HepG2 (cell line): ENCODE results near the gene GDF7. TPM values are rescaled to one million over a fixed set of nuclear protein-coding genes. Genes with fewer than 3 reads are reported as not detected.

Source experiments
- ATF1 ChIP-seq: IDR thresholded peaks from 2 replicates; pipeline ENCODE4 v1.6.1; 2016; ENCODE audit warnings: mild to moderate bottlenecking, control low read depth
- BHLHE40 ChIP-seq: IDR thresholded peaks from 2 replicates; pipeline ENCODE4 v1.6.1; 2011; ENCODE audit warnings: low read length, improper control_type of control experiment
- CCDC6 ChIP-seq: sonication (generic); formaldehyde crosslinking; IDR thresholded peaks from 2 replicates; pipeline ENCODE4 v1.8.1; 2022; ENCODE audit warnings: mild to moderate bottlenecking, missing genetic modification reagents, moderate library complexity
- E2F2 ChIP-seq: sonication (generic); formaldehyde crosslinking; IDR thresholded peaks from 2 replicates; pipeline ENCODE4 v1.4.0; 2020; ENCODE audit warnings: missing genetic modification reagents, borderline replicate concordance
- FOSL2 ChIP-seq: sonication (generic); formaldehyde crosslinking; IDR thresholded peaks from 2 replicates; pipeline ENCODE4 v1.4.0; 2020; ENCODE audit warnings: missing genetic modification reagents
- HNF4A ChIP-seq: sonication (generic); formaldehyde crosslinking; IDR thresholded peaks from 2 replicates; pipeline ENCODE4 v1.4.0; 2020; ENCODE audit warnings: missing genetic modification reagents
- NRL ChIP-seq: sonication (generic); formaldehyde crosslinking; IDR thresholded peaks from 2 replicates; pipeline ENCODE4 v1.5.0; 2020; ENCODE audit warnings: missing genetic modification reagents, mild to moderate bottlenecking, moderate library complexity, borderline replicate concordance
- RBM22 ChIP-seq: fragments of 200-400 bp; formaldehyde crosslinking; optimal IDR thresholded peaks from 2 replicates; pipeline ENCODE3; 2017; ENCODE audit warnings: mild to moderate bottlenecking, low read length, moderate library complexity
- TFE3 ChIP-seq: IDR thresholded peaks from 2 replicates; pipeline ENCODE4 v1.6.1; 2016
- YEATS2 ChIP-seq: sonication (generic); formaldehyde crosslinking; IDR thresholded peaks from 2 replicates; pipeline ENCODE4 v1.4.0; 2020; ENCODE audit warnings: missing genetic modification reagents, borderline replicate concordance
- ZFP1 ChIP-seq: IDR thresholded peaks from 2 replicates; pipeline ENCODE4 v1.6.1; 2016
- ZNF180 ChIP-seq: sonication (generic); formaldehyde crosslinking; IDR thresholded peaks from 2 replicates; pipeline ENCODE4 v1.4.0; 2020; ENCODE audit warnings: low read depth, missing genetic modification reagents, borderline replicate concordance
- ZNF337 ChIP-seq: sonication (generic); formaldehyde crosslinking; IDR thresholded peaks from 2 replicates; pipeline ENCODE4 v1.5.1; 2020; ENCODE audit warnings: missing genetic modification reagents, low read depth, mild to moderate bottlenecking, borderline replicate concordance
- ZNF563 ChIP-seq: sonication (generic); formaldehyde crosslinking; IDR thresholded peaks from 2 replicates; pipeline ENCODE4 v1.8.0; 2022; ENCODE audit warnings: mild to moderate bottlenecking, moderate library complexity, missing genetic modification reagents
- ZNF598 ChIP-seq: sonication (generic); formaldehyde crosslinking; IDR thresholded peaks from 2 replicates; pipeline ENCODE4 v1.5.1; 2020; ENCODE audit warnings: mild to moderate bottlenecking, missing genetic modification reagents, borderline replicate concordance
- ZNF773 ChIP-seq: sonication (generic); formaldehyde crosslinking; IDR thresholded peaks from 2 replicates; pipeline ENCODE4 v1.4.0; 2020; ENCODE audit warnings: missing genetic modification reagents, borderline replicate concordance
- polyA plus RNA-seq, 8 experiments: library from polyadenylated mRNA; depleted of rRNA in 3 of 8; stranded (reverse) in 7 of 8; unstranded in 1 of 8; fragments of >200 nt; fragmentation: Illumina TruSeq in 4 of 8; extraction: Trizol in 4 of 8; gene quantifications; 2 replicates each; pipeline versions ENCODE4 v1.2.1 to v1.2.3, GENCODE V29; 2011 to 2016; ENCODE audit warnings: low read depth in 4 of 8, missing spikeins in 1 of 8, mixed read lengths in 1 of 8; ENCODE audit not compliant: insufficient read depth in 1 of 8
- total RNA-seq, 5 experiments: library from RNA; depleted of rRNA; stranded (reverse); fragments of >200 nt; fragmentation: Illumina TruSeq; extraction: Trizol; gene quantifications; 2 replicates each; pipeline ENCODE4 v1.2.3, GENCODE V29; 2016; ENCODE audit warnings: low read depth in 1 of 5
- TF ChIP-seq, protein P1 (sequence below): sonication (generic); formaldehyde crosslinking; IDR thresholded peaks from 2 replicates; pipeline ENCODE4 v1.4.0; 2020; ENCODE audit warnings: missing genetic modification reagents
- TF ChIP-seq, protein P2 (sequence below): sonication (generic); formaldehyde crosslinking; IDR thresholded peaks from 2 replicates; pipeline ENCODE4 v1.5.0; 2020; ENCODE audit warnings: mild to moderate bottlenecking, missing genetic modification reagents, moderate library complexity

Gene GDF7
- total and polyA plus RNA-seq, 2 of the 13 experiments (the other 11 are each of a cell fraction or from before 2014, with no cell fraction given) = 1.6 to 15.0 TPM

GRCh38 chr2:20676353-20677215, 9.6 kb downstream of the GDF7 start (continued):
- TF ChIP-seq, protein P1, sequence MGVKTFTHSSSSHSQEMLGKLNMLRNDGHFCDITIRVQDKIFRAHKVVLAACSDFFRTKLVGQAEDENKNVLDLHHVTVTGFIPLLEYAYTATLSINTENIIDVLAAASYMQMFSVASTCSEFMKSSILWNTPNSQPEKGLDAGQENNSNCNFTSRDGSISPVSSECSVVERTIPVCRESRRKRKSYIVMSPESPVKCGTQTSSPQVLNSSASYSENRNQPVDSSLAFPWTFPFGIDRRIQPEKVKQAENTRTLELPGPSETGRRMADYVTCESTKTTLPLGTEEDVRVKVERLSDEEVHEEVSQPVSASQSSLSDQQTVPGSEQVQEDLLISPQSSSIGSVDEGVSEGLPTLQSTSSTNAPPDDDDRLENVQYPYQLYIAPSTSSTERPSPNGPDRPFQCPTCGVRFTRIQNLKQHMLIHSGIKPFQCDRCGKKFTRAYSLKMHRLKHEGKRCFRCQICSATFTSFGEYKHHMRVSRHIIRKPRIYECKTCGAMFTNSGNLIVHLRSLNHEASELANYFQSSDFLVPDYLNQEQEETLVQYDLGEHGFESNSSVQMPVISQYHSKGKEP (CRISPR knock-in tag) = peak; percentile 57; the same call in 1 of the 2 replicates
- peak; percentile 87 for TF ChIP-seq ATF1 (CRISPR knock-in tag)
- TF ChIP-seq ZFP1 = peak; percentile 79; the same call in 1 of the 2 replicates
- TF ChIP-seq HNF4A (CRISPR knock-in tag) = peak; percentile 99
- TF ChIP-seq BHLHE40 = 0 out of 2 replicates have a peak, but pooled peaks have one; percentile 26
- TF ChIP-seq E2F2 (CRISPR knock-in tag) = peak; percentile 43; the same call in 1 of the 2 replicates
- 0 out of 2 replicates have a peak, but pooled peaks have one; percentile 44 for TF ChIP-seq ZNF337 (CRISPR knock-in tag)
- peak; percentile 86 for TF ChIP-seq FOSL2 (CRISPR knock-in tag)
- no peak for TF ChIP-seq ZNF598
- TF ChIP-seq CCDC6 (CRISPR knock-in tag) = peak; percentile 82
- TF ChIP-seq YEATS2 (CRISPR knock-in tag) = peak; percentile 72; the same call in 1 of the 2 replicates
- TF ChIP-seq ZNF180 = no peak
- TF ChIP-seq TFE3 (CRISPR knock-in tag) = peak; percentile 73; the same call in 1 of the 2 replicates
- 0 out of 2 replicates have a peak, but pooled peaks have one; percentile 35 for TF ChIP-seq NRL (CRISPR knock-in tag)
- no peak for TF ChIP-seq ZNF773 (CRISPR knock-in tag)
- TF ChIP-seq, protein P2, sequence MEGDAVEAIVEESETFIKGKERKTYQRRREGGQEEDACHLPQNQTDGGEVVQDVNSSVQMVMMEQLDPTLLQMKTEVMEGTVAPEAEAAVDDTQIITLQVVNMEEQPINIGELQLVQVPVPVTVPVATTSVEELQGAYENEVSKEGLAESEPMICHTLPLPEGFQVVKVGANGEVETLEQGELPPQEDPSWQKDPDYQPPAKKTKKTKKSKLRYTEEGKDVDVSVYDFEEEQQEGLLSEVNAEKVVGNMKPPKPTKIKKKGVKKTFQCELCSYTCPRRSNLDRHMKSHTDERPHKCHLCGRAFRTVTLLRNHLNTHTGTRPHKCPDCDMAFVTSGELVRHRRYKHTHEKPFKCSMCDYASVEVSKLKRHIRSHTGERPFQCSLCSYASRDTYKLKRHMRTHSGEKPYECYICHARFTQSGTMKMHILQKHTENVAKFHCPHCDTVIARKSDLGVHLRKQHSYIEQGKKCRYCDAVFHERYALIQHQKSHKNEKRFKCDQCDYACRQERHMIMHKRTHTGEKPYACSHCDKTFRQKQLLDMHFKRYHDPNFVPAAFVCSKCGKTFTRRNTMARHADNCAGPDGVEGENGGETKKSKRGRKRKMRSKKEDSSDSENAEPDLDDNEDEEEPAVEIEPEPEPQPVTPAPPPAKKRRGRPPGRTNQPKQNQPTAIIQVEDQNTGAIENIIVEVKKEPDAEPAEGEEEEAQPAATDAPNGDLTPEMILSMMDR = peak; percentile 99
- peak; percentile 76 for TF ChIP-seq RBM22
- TF ChIP-seq ZNF563 = peak; percentile 81; the same call in 1 of the 2 replicates
